ENCODE measurements around the gene AFF3.

GRCh38 chr2:99682275-99683060 lies 459.9 kb downstream of the AFF3 start:
- no peak for TF ChIP-seq CTCF (IDR thresholded peaks at IDR 0.05)
- no peak for TF ChIP-seq POLR2A (IDR thresholded peaks at IDR 0.05)
